Mesendoderm (in vitro differentiated cells): Measurements from ENCODE around the gene SAA1.

Source experiments
- DNase-seq: peaks from one replicate; pipeline ENCODE4 v3.0.0; 2013
- H2AK5ac ChIP-seq: 2 replicates; pipeline ENCODE4 v1.6.1; 2013; ENCODE audit warnings: low read length, inconsistent platforms
- H2BK120ac ChIP-seq: 2 replicates; pipeline ENCODE4 v1.6.1; 2013; ENCODE audit warnings: low read depth, mild to moderate bottlenecking, low read length, moderate library complexity, mixed read lengths
- H2BK15ac ChIP-seq: replicated peaks from 2 replicates; pipeline ENCODE4 v1.6.1; 2013; ENCODE audit warnings: low read depth, mild to moderate bottlenecking, moderate library complexity
- H2BK5ac ChIP-seq: 2 replicates; pipeline ENCODE4 v1.6.1; 2013; ENCODE audit warnings: low read length, inconsistent platforms
- H3K18ac ChIP-seq: 2 replicates; pipeline ENCODE4 v1.6.1; 2013; ENCODE audit warnings: mild to moderate bottlenecking, low read length, mixed read lengths
- H3K23ac ChIP-seq: one replicate; pipeline ENCODE4 v1.6.1; 2013; ENCODE audit warnings: low read length
- H3K27ac ChIP-seq: 2 replicates; pipeline ENCODE4 v1.5.1; 2013; ENCODE audit warnings: low read depth, mild to moderate bottlenecking, inconsistent platforms, low read length, moderate library complexity
- H3K27me3 ChIP-seq: 2 replicates; pipeline ENCODE4 v1.6.1; 2013; ENCODE audit warnings: low read length, control low read depth, mild to moderate bottlenecking, inconsistent platforms; ENCODE audit not compliant: insufficient read depth, poor library complexity
- H3K36me3 ChIP-seq: 2 replicates; pipeline ENCODE4 v1.6.1; 2013; ENCODE audit warnings: low read length, inconsistent platforms; ENCODE audit not compliant: control insufficient read depth, insufficient read depth
- H3K4ac ChIP-seq: one replicate; pipeline ENCODE4 v1.6.1; 2013; ENCODE audit warnings: low read depth, mild to moderate bottlenecking, low read length, moderate library complexity
- H3K4me1 ChIP-seq: 2 replicates; pipeline ENCODE4 v1.6.1; 2013; ENCODE audit warnings: low read depth, low read length, inconsistent platforms; ENCODE audit not compliant: control insufficient read depth
- H3K4me2 ChIP-seq: 2 replicates; pipeline ENCODE4 v1.6.1; 2013; ENCODE audit warnings: low read length
- H3K4me3 ChIP-seq: 2 replicates; pipeline ENCODE4 v1.5.1; 2013; ENCODE audit warnings: mild to moderate bottlenecking, low read length
- H3K56ac ChIP-seq: one replicate; pipeline ENCODE4 v1.6.1; 2013; ENCODE audit warnings: low read length
- H3K79me1 ChIP-seq: 2 replicates; pipeline ENCODE4 v1.6.1; 2013; ENCODE audit warnings: low read length, inconsistent platforms
- H3K79me2 ChIP-seq: 2 replicates; pipeline ENCODE4 v1.6.1; 2013; ENCODE audit warnings: mild to moderate bottlenecking, low read length; ENCODE audit not compliant: control insufficient read depth, insufficient read depth
- H3K9ac ChIP-seq: 2 replicates; pipeline ENCODE4 v1.6.1; 2013; ENCODE audit warnings: low read length, inconsistent platforms
- H4K5ac ChIP-seq: one replicate; pipeline ENCODE4 v1.6.1; 2013; ENCODE audit warnings: low read length
- H4K8ac ChIP-seq: one replicate; pipeline ENCODE4 v1.6.1; 2013; ENCODE audit warnings: low read depth, mild to moderate bottlenecking, control low read depth, low read length, moderate library complexity
- WGBS: extraction: QIAGEN DNeasy Blood & Tissue Kit; methylation state at CpG from one replicate; pipeline ENCODE4 v1.1.7; 2013; ENCODE audit warnings: low lambda C conversion rate, missing lambda C conversion rate; ENCODE audit not compliant: insufficient coverage; ENCODE audit errors: extremely low coverage; 5-methylcytosine and 5-hydroxymethylcytosine counted together

The SAA1 gene

GRCh38 chr11:18285841-18286240 is 19.8 kb downstream of the SAA1 start:
- no peaks in the 10 kb centered on the region for H3K79me2 ChIP-seq
- no CpG with 5 or more reads among the region's 1 CpG for WGBS
- no peak overlapping the region for H4K5ac ChIP-seq
- H3K4me3 ChIP-seq: no peak overlapping the region
- no peak overlapping the region for H3K4ac ChIP-seq
- no peak overlapping the region for H3K4me2 ChIP-seq
- no peaks in the 10 kb centered on the region for H3K79me1 ChIP-seq
- peaks cover 4% of the 10 kb centered on the region for H3K36me3 ChIP-seq
- H2BK120ac ChIP-seq: no peak overlapping the region
- H2AK5ac ChIP-seq: no peak overlapping the region
- no peak overlapping the region for H4K8ac ChIP-seq
- H3K23ac ChIP-seq: no peak overlapping the region
- no peaks in the 10 kb centered on the region for H3K4me1 ChIP-seq
- no peak overlapping the region for H2BK15ac ChIP-seq
- no peak overlapping the region for H3K18ac ChIP-seq
- no peak for DNase-seq
- H3K27ac ChIP-seq: no peak overlapping the region
- no peak overlapping the region for H3K9ac ChIP-seq
- H2BK5ac ChIP-seq: no peak overlapping the region
- H3K27me3 ChIP-seq: no peaks in the 10 kb centered on the region
- no peak overlapping the region for H3K56ac ChIP-seq

GRCh38 chr11:18288911-18289310 is 22.8 kb downstream of the SAA1 start:
- H2BK120ac ChIP-seq: no peak overlapping the region
- H3K56ac ChIP-seq: no peak overlapping the region
- no peaks in the 10 kb centered on the region for H3K79me1 ChIP-seq
- H3K36me3 ChIP-seq: peaks cover 1% of the 10 kb centered on the region
- H4K8ac ChIP-seq: no peak overlapping the region
- H3K4me2 ChIP-seq: no peak overlapping the region
- H3K79me2 ChIP-seq: no peaks in the 10 kb centered on the region
- H3K4ac ChIP-seq: no peak overlapping the region
- H3K18ac ChIP-seq: no peak overlapping the region
- H4K5ac ChIP-seq: no peak overlapping the region
- no CpG with 5 or more reads among the region's 4 CpGs for WGBS
- H3K23ac ChIP-seq: no peak overlapping the region
- no peak overlapping the region for H2BK5ac ChIP-seq
- H3K27ac ChIP-seq: no peak overlapping the region
- no peak overlapping the region for H3K9ac ChIP-seq
- H3K4me3 ChIP-seq: no peak overlapping the region
- no peak overlapping the region for H2BK15ac ChIP-seq
- DNase-seq: no peak
- no peaks in the 10 kb centered on the region for H3K4me1 ChIP-seq
- no peak overlapping the region for H2AK5ac ChIP-seq
- H3K27me3 ChIP-seq: no peaks in the 10 kb centered on the region

- Histone ChIP-seq H3K18ac (no peak overlapping the region), H2BK5ac (no peak overlapping the region), H3K4me2 (no peak overlapping the region), H2AK5ac (no peak overlapping the region), H4K8ac (no peak overlapping the region), H2BK120ac (no peak overlapping the region), H3K23ac (no peak overlapping the region), H2BK15ac (no peak overlapping the region), H3K27me3 (no peaks in the 10 kb centered on the region), H3K4me1 (no peaks in the 10 kb centered on the region), H3K9ac (no peak overlapping the region), H3K79me1 (no peaks in the 10 kb centered on the region), H3K79me2 (no peaks in the 10 kb centered on the region), H3K36me3 (peaks cover 4% of the 10 kb centered on the region), H3K56ac (no peak overlapping the region), H3K4ac (no peak overlapping the region), H3K27ac (no peak overlapping the region), H3K4me3 (no peak overlapping the region), H4K5ac (no peak overlapping the region)
- no peak for DNase-seq
- no CpG with 5 or more reads among the region's 5 CpGs for WGBS
Observed at GRCh38 chr11:18294862-18295261, 28.8 kb downstream of the SAA1 start.

- no peak overlapping the region for H3K4ac ChIP-seq
- WGBS: 100% methylated on average over 1 of the region's 2 CpGs
- H3K79me2 ChIP-seq: no peaks in the 10 kb centered on the region
- H3K9ac ChIP-seq: no peak overlapping the region
- no peak overlapping the region for H2BK15ac ChIP-seq
- H3K23ac ChIP-seq: no peak overlapping the region
- H2AK5ac ChIP-seq: no peak overlapping the region
- H2BK5ac ChIP-seq: no peak overlapping the region
- H3K4me2 ChIP-seq: no peak overlapping the region
- H3K18ac ChIP-seq: no peak overlapping the region
- no peak overlapping the region for H4K5ac ChIP-seq
- no peak overlapping the region for H3K56ac ChIP-seq
- H4K8ac ChIP-seq: no peak overlapping the region
- H3K27ac ChIP-seq: no peak overlapping the region
- no peaks in the 10 kb centered on the region for H3K27me3 ChIP-seq
- peaks cover 4% of the 10 kb centered on the region for H3K36me3 ChIP-seq
- no peaks in the 10 kb centered on the region for H3K79me1 ChIP-seq
- H2BK120ac ChIP-seq: no peak overlapping the region
- H3K4me3 ChIP-seq: no peak overlapping the region
- no peak for DNase-seq
- H3K4me1 ChIP-seq: no peaks in the 10 kb centered on the region
Observed at GRCh38 chr11:18295316-18295715, 29.3 kb downstream of the SAA1 start.

GRCh38 chr11:18299721-18300120 is 33.7 kb downstream of the SAA1 start:
- H4K5ac ChIP-seq: no peak overlapping the region
- no peaks in the 10 kb centered on the region for H3K79me1 ChIP-seq
- H2BK120ac ChIP-seq: no peak overlapping the region
- no peak for DNase-seq
- H2BK5ac ChIP-seq: no peak overlapping the region
- no peaks in the 10 kb centered on the region for H3K79me2 ChIP-seq
- H3K36me3 ChIP-seq: peaks cover 4% of the 10 kb centered on the region
- no peak overlapping the region for H3K27ac ChIP-seq
- no peak overlapping the region for H3K4me3 ChIP-seq
- no peak overlapping the region for H3K56ac ChIP-seq
- no peak overlapping the region for H2AK5ac ChIP-seq
- H3K18ac ChIP-seq: no peak overlapping the region
- H3K4me2 ChIP-seq: no peak overlapping the region
- no peaks in the 10 kb centered on the region for H3K27me3 ChIP-seq
- no peak overlapping the region for H4K8ac ChIP-seq
- no peaks in the 10 kb centered on the region for H3K4me1 ChIP-seq
- H3K4ac ChIP-seq: no peak overlapping the region
- no peak overlapping the region for H3K9ac ChIP-seq
- no peak overlapping the region for H2BK15ac ChIP-seq
- no peak overlapping the region for H3K23ac ChIP-seq

GRCh38 chr11:18304745-18305144 is 38.7 kb downstream of the SAA1 start:
- H3K23ac ChIP-seq: no peak overlapping the region
- no peaks in the 10 kb centered on the region for H3K27me3 ChIP-seq
- H3K9ac ChIP-seq: no peak overlapping the region
- H3K36me3 ChIP-seq: peaks cover 3% of the 10 kb centered on the region
- H3K18ac ChIP-seq: no peak overlapping the region
- H3K4ac ChIP-seq: no peak overlapping the region
- H3K79me1 ChIP-seq: no peaks in the 10 kb centered on the region
- no peak overlapping the region for H2BK15ac ChIP-seq
- H2BK120ac ChIP-seq: no peak overlapping the region
- H4K5ac ChIP-seq: no peak overlapping the region
- H4K8ac ChIP-seq: no peak overlapping the region
- H3K27ac ChIP-seq: no peak overlapping the region
- no peaks in the 10 kb centered on the region for H3K79me2 ChIP-seq
- no peak for DNase-seq
- no peak overlapping the region for H3K4me3 ChIP-seq
- H3K56ac ChIP-seq: no peak overlapping the region
- H2AK5ac ChIP-seq: no peak overlapping the region
- H2BK5ac ChIP-seq: no peak overlapping the region
- no peak overlapping the region for H3K4me2 ChIP-seq
- H3K4me1 ChIP-seq: no peaks in the 10 kb centered on the region
